H4 (cell line): ENCODE measurements around the gene CSTPP1. TPM values are rescaled to one million over a fixed set of nuclear protein-coding genes. Genes with fewer than 3 reads are reported as not detected.

ENCODE experiments used
- DNase-seq: peaks from one replicate; pipeline ENCODE4 v3.0.0-alpha.2; 2015; ENCODE audit warnings: low spot score
- total RNA-seq: library from RNA; depleted of rRNA; stranded (reverse); fragments of >200 nt; shearing (Covaris generic); gene quantifications from 2 replicates; pipeline ENCODE4 v1.2.3, GENCODE V29; 2014; rRNA removed

Gene CSTPP1
- total RNA-seq, 1 experiment from 2014 or later: 22.8 TPM

- no peak for DNase-seq
Observed at GRCh38 chr11:47208628-47209027, 272.1 kb downstream of the CSTPP1 start.

Other genes starting within 250 kb of the CSTPP1 start
- 9.5 and 16.2 TPM in 2 replicates for gene ARHGAP1, start 236.1 kb upstream of the CSTPP1 start, total RNA-seq
- gene ZNF408, start 235.7 kb upstream of the CSTPP1 start, total RNA-seq: 4.8 and 5.1 TPM in 2 replicates
- 0.23 TPM in 1 of 2 replicates, not detected in the other for gene F2, start 217.5 kb upstream of the CSTPP1 start, total RNA-seq
- 54.6 and 71.4 TPM in 2 replicates for gene CKAP5, start 90.5 kb upstream of the CSTPP1 start, total RNA-seq
- 1.0 and 1.4 TPM in 2 replicates for gene LRP4, start 18.2 kb upstream of the CSTPP1 start, total RNA-seq
- gene ARFGAP2, start 240.1 kb downstream of the CSTPP1 start, total RNA-seq: 81.8 and 97.4 TPM in 2 replicates
- gene PACSIN3, start 249.7 kb downstream of the CSTPP1 start, total RNA-seq: 11.3 and 16.4 TPM in 2 replicates